Measurements from ENCODE around the gene NAT14.

- no peak for TF ChIP-seq NR3C1 (CRISPR knock-in tag; conservative IDR thresholded peaks at IDR 0.05; ENCODE audit: low read depth)
- TF ChIP-seq, protein P1, sequence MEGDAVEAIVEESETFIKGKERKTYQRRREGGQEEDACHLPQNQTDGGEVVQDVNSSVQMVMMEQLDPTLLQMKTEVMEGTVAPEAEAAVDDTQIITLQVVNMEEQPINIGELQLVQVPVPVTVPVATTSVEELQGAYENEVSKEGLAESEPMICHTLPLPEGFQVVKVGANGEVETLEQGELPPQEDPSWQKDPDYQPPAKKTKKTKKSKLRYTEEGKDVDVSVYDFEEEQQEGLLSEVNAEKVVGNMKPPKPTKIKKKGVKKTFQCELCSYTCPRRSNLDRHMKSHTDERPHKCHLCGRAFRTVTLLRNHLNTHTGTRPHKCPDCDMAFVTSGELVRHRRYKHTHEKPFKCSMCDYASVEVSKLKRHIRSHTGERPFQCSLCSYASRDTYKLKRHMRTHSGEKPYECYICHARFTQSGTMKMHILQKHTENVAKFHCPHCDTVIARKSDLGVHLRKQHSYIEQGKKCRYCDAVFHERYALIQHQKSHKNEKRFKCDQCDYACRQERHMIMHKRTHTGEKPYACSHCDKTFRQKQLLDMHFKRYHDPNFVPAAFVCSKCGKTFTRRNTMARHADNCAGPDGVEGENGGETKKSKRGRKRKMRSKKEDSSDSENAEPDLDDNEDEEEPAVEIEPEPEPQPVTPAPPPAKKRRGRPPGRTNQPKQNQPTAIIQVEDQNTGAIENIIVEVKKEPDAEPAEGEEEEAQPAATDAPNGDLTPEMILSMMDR (IDR thresholded peaks at IDR 0.05): no peak
Observed at GRCh38 chr19:55476100-55476775, 8.8 kb upstream of the NAT14 start, which contains the start of gene ZNF628.
